ENCODE data around the gene OR1E1. TPM values are rescaled to one million over a fixed set of nuclear protein-coding genes. Genes with fewer than 3 reads are reported as not detected.

Gene OR1E1
- total RNA-seq, 1 donor from 2014 or later: not detected

Other genes starting within 250 kb of the OR1E1 start
- not detected for gene OR1A2, start 200.9 kb downstream of the OR1E1 start, total RNA-seq
- not detected for gene OR1A1, start 190.7 kb downstream of the OR1E1 start, total RNA-seq
- not detected for gene OR3A1, start 100.0 kb downstream of the OR1E1 start, total RNA-seq
- 1.2 TPM for gene OR3A2, start 12.1 kb downstream of the OR1E1 start, total RNA-seq
- gene OR3A3, start 13.0 kb upstream of the OR1E1 start, total RNA-seq: not detected
- not detected for gene OR1E2, start 35.4 kb upstream of the OR1E1 start, total RNA-seq
- not detected for gene SPATA22, start 73.4 kb upstream of the OR1E1 start, total RNA-seq
- 10.1 TPM for gene ASPA, start 77.6 kb upstream of the OR1E1 start, total RNA-seq
- gene TRPV3, start 159.4 kb upstream of the OR1E1 start, total RNA-seq: 1.2 TPM
- gene TRPV1, start 211.0 kb upstream of the OR1E1 start, total RNA-seq: 6.7 TPM
- 17.7 TPM for gene SHPK, start 237.8 kb upstream of the OR1E1 start, total RNA-seq
- 21.6 TPM for gene CTNS, start 238.3 kb upstream of the OR1E1 start, total RNA-seq